NCI-H146 treated with DMSO at 0.1 percent for 48 hours (cell line): Measurements from ENCODE around the gene UBTD2.
"Not testable (repeated sequence)": the region's sequence is repeated elsewhere in the genome, so short reads cannot be mapped to it uniquely, and the experiment has no call there.

ENCODE experiments used
- DNase-seq: peaks from one replicate; lab custom pipeline; 2025; ENCODE audit not compliant: unreplicated experiment; lab: John Stamatoyannopoulos, UW

The UBTD2 gene

GRCh38 chr5:172283020-172283861 lies at the start of gene UBTD2:
UBTD2 (minus strand) TSS chr5:172283764; CDS start chr5:172283665, 99 bp downstream.
- DNase-seq: peak; percentile 25

DNA sequence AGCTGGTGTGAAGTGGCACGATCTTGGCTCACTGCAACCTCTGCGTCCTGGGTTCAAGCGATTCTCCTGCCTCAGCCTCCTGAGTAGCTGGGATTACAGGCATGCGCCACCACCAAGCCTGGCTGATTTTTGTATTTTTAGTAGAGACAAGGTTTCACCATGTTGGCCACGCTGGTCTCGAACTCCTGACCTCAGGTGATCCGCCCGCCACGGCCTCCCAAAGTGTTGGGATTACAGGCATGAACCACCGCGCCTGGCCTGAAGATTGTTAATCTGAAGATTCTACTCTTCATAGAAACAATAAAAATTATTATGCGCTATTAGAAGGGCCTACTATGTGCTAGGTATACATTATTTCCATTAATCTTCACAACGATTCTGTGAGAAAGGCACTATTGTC lies 43.3 kb upstream of the UBTD2 start:
- not testable (repeated sequence) for DNase-seq

GRCh38 chr5:172325452-172325851 lies 41.9 kb upstream of the UBTD2 start:
- no peak for DNase-seq

DNA sequence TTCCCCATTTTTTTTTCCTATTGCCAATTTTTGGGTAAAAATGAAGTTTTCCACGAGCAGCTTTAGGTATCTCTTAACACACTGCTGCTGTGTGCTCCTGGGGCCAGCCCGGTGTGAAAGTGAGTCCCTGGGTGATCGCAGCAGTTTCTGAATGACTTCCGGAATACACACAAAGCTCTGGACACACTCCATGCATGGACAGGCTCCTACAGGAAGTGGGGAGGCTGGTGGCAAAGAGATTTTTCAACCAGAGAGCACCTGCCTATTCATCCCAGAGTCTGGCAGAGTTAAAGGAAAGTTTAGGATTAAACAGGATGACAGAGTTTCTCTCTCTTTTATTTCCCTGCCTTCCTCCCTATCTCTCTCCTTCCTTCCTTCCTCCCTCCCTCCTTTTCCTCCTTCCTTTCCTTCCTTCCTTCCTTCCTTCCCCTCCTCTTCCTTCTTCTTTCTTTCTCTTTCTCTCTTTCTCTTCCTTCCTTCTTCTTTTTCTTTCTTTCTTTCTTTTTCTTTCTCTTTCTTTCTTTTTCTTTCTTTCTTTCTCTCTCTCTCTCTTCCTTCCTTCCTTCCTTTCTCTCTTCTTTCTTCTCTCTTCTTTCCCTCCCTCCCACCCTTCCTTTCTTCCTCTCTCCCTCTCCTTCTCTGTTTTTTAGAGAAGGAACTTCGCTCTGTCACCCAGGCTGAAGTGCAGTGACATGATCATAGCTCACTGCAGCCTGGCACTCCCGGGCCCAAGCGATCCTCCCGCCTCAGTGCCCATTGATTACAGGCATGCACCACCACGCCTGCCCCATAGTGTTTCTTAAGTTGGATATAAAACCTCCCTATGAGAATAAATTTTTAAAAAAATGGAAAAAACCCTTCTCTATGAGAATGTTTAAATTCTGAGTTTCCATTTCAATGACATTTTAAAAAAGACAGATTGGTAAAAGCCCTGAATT lies 38.7 kb upstream of the UBTD2 start:
- peak; percentile 10 for DNase-seq

- DNase-seq: peak; percentile 23
These were observed 38.0 kb upstream of the UBTD2 start for GRCh38 chr5:172321593-172321992.

GRCh38 chr5:172319708-172320441 lies 36.3 kb upstream of the UBTD2 start:
- no peak for DNase-seq

- no peak for DNase-seq
These were observed 32.3 kb upstream of the UBTD2 start for GRCh38 chr5:172315587-172316493.

GRCh38 chr5:172313915-172314314 lies 30.4 kb upstream of the UBTD2 start:
- no peak for DNase-seq

- no peak for DNase-seq
These were observed 28.7 kb upstream of the UBTD2 start for GRCh38 chr5:172312286-172312685.

DNA sequence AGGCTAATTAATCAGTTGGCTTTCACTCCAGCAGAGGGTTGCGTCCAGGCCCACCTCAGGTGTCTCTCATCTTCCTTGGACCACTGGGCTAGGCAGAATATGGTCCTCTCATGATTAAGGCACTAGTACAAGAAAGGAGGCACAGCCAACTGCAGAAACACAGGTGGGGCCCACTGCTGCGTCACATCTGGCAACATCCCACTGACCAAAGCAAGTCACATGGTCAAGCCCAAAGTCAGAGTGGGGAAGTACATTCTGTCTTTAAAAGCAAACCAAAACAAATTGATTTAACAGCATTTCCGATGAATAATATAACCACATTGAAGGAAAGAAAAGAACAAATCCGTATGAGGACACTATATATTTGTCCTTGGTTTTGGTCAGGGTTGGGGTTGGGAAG lies 28.0 kb upstream of the UBTD2 start:
- no peak for DNase-seq

- no peak for DNase-seq
These were observed 27.5 kb upstream of the UBTD2 start for GRCh38 chr5:172311026-172311425.

GRCh38 chr5:172305380-172305779 lies 21.8 kb upstream of the UBTD2 start:
- DNase-seq: no peak

- no peak for DNase-seq
These were observed 20.2 kb upstream of the UBTD2 start for GRCh38 chr5:172303572-172304335.

GRCh38 chr5:172303162-172303561 lies 19.6 kb upstream of the UBTD2 start:
- peak; percentile 18 for DNase-seq

- DNase-seq: no peak
These were observed 18.6 kb upstream of the UBTD2 start for GRCh38 chr5:172302047-172302710.

- no peak for DNase-seq
These were observed 16.4 kb upstream of the UBTD2 start for GRCh38 chr5:172299916-172300439.

- DNase-seq: no peak
These were observed 11.3 kb upstream of the UBTD2 start for GRCh38 chr5:172294831-172295230.

- no peak for DNase-seq
These were observed 10.3 kb upstream of the UBTD2 start for GRCh38 chr5:172293745-172294342.
